ENCODE data around the gene MAPK14.
"Not testable (repeated sequence)": the region's sequence is repeated elsewhere in the genome, so short reads cannot be mapped to it uniquely, and the experiment has no call there.

The MAPK14 gene

GRCh38 chr6:36027501-36028087, at the start of gene MAPK14:
MAPK14 (plus strand) TSS chr6:36027808; CDS start chr6:36028158, 350 bp downstream.
- peak; percentile 97 for DNase-seq (ENCODE audit: low spot score)

- DNase-seq (ENCODE audit: low spot score): not testable (repeated sequence)
Measured at GRCh38 chr6:35980126-35980525, 47.5 kb upstream of the MAPK14 start.

GRCh38 chr6:35980991-35981645, 46.5 kb upstream of the MAPK14 start:
- no peak for DNase-seq (ENCODE audit: low spot score)

GRCh38 chr6:35984701-35985100, 42.9 kb upstream of the MAPK14 start:
- DNase-seq (ENCODE audit: low spot score): no peak

- DNase-seq (ENCODE audit: low spot score): not testable (repeated sequence)
Measured at GRCh38 chr6:35988047-35988446, 39.6 kb upstream of the MAPK14 start.

- DNase-seq (ENCODE audit: low spot score): no peak
Measured at GRCh38 chr6:35993150-35993549, 34.5 kb upstream of the MAPK14 start.

DNA sequence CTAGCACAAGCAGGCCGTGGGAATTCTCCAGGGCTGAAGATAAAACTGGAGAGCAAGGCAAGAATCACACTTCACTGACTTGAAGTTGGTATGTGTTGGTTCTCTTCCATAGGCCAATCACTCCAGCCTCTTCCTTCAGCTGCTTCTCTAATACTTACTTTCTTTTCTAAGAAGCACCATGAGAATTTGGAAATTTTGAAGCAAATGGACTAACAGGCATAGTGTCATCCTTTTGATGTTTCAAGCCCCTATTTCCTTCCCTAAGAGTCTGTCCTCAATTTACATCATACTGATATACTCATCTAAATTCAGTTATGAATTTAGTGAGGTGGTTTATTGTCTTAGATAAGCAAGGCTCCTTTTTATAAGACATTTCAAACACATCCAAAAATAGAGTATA, 27.2 kb upstream of the MAPK14 start:
- DNase-seq (ENCODE audit: low spot score): no peak

- DNase-seq (ENCODE audit: low spot score): no peak
Measured at GRCh38 chr6:36015666-36016065, 11.9 kb upstream of the MAPK14 start.

GRCh38 chr6:36018339-36018738, 9.3 kb upstream of the MAPK14 start:
- DNase-seq (ENCODE audit: low spot score): no peak

GRCh38 chr6:36019167-36019566, 8.4 kb upstream of the MAPK14 start:
- DNase-seq (ENCODE audit: low spot score): no peak

- DNase-seq (ENCODE audit: low spot score): no peak
Measured at GRCh38 chr6:36020154-36020553, 7.5 kb upstream of the MAPK14 start.

GRCh38 chr6:36023996-36024795, 3.4 kb upstream of the MAPK14 start, which contains the start of gene SLC26A8:
SLC26A8 (minus strand) TSS chr6:36024641; CDS start chr6:36019707, 4,934 bp downstream.
- DNase-seq (ENCODE audit: low spot score): no peak

GRCh38 chr6:36025260-36025931, 2.2 kb upstream of the MAPK14 start:
- peak; percentile 57 for DNase-seq (ENCODE audit: low spot score)

DNA sequence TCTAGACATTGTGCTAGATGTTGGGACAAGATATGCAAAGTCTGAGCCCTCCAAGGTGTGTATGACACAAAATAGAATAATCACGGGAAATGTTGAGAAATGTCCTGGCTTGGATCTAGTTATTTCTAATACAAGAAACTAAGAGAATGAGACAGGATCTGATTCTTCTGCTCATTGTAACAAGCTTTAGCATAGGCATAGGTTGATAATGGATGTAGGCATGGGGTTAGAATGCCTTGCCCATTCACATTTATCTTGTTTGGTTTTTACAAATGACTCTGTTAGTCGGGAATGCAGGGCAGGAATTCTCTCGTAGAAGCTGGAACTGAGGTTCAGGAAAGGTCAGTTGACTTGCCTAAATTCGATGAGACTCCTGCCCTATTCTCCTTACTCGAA, 1.7 kb upstream of the MAPK14 start:
- peak; percentile 51 for DNase-seq (ENCODE audit: low spot score)

DNA sequence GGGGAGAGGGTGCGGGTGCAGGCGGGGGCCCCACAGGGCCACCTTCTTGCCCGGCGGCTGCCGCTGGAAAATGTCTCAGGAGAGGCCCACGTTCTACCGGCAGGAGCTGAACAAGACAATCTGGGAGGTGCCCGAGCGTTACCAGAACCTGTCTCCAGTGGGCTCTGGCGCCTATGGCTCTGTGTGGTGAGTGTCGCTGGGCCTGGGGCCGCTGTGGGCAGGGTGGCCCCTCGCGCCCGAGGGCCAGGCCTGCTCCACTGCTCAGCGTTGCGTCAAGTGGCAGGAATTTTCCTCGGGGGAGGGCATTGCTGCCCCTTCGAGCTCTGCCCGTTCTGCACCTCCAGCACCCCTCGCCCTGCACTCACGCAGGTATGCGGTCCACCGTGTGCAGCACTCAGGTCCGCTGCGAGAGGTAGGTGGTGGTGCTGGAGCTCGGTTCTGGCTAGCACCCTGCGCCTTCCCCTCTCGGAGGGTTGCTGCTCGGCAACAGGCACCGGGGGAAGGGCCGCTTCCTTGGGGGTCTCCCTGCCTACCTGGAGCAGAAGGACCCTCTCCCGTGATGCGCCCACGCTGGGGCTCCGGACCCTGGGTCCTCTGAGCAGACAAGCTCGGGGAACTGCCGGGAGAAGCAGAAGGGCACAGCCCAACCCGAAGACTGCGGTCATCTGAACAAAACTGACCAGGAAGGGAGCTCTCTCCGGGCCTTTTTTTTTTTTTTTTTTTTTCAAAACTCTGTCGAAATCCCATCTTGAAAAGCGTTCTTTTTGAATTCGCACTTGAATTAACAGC, 674 bp downstream of the MAPK14 start:
- DNase-seq (ENCODE audit: low spot score): peak; percentile 28

DNA sequence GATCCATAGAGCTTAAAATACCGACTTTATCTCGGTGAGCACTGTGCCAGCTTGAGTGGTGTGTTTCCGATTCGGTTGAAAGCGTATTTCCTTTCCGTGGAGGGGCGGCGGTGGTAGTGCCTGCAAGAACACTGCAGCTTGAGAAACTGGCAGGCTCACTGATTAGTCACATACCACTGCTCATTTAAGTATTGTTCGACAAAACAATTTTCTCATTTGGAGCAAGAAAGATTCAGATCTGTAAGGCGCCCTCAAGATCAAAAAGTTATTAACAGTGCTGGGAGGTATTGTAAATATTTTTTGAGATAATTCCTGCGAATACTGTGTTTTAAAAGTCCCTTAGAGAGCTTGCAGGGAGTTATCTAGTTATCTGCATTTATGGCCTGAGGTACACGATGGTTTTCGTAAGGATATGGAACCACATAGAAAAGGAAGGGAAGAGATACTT, 1.3 kb downstream of the MAPK14 start:
- DNase-seq (ENCODE audit: low spot score): peak; percentile 44

- peak; percentile 36 for DNase-seq (ENCODE audit: low spot score)
Measured at GRCh38 chr6:36029464-36029863, 1.9 kb downstream of the MAPK14 start.

DNA sequence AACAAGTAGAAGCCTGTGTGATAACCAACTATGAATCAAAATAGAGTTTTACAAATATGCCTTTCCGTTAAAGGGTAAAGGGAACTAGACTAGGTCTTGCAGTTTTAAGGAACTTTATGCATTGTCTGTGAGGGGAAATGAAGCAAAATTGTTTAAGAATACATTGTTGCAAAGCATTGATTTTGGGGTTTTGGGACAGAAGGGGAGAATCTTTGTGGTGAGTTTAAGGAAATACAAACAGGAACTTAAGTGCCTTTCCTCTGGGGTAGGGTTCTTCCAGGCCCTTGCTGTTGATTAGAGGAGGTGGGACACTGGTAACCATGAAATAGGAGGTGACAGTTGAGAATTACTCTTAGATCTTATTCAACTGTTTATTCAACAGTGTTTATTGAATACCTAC, 4.7 kb downstream of the MAPK14 start:
- no peak for DNase-seq (ENCODE audit: low spot score)

DNA sequence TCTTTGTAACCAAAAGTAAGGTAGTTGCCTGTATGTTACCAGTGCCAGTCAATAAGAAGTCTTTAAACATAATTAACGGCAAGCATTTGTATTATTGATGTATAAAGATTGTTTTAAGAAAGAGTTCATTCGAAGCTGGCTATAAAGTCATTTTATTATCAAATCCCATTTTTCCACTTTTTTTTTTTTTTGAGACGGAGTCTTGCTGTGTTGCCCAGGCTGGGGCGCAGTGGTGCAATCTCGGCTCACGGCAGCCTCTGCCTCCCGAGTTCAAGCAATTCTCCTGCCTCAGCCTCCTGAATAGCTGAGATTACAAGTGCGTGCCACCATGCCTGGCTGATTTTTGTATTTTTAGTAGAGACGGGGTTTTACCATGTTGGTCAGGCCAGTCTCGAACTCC, 5.5 kb downstream of the MAPK14 start:
- DNase-seq (ENCODE audit: low spot score): not testable (repeated sequence)

- no peak for DNase-seq (ENCODE audit: low spot score)
Measured at GRCh38 chr6:36033935-36034334, 6.3 kb downstream of the MAPK14 start.

DNA sequence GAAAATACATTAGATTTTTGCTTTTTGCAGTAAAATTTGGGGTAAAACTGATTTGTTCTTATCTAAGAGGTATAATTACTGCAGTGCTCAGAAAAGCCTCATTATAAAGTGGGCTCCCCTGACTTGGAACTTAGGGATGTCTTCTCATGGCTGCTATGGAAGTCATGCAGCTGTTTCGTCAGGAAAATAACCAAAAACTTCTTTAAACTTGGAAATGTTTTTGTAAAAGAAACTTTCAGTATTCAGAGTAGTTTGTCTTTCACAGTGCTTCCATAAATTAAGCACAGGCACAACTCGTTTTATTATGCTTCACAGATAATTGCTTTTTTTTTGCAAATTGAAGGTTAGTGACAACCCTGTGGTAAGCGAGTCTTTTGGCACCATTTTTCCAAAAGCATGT, 6.8 kb downstream of the MAPK14 start:
- no peak for DNase-seq (ENCODE audit: low spot score)

DNA sequence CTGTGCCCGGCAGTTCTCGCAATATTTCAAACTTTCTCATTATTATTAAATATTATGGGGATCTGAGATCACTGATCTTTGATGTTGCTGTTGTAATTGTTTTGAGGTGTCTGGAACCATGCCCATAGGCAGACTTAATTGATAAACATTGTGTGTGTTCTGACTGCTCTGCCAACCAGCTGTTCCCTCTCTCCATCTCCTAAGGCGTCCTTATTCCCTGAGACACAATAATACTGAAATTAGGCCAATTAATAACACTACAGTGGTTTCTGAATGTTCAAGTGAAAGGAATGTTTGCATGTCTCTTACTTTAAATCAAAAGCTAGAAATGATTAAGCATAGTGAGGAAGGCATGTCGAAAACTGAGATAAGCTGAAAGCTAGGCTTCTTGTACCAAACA, 7.6 kb downstream of the MAPK14 start:
- no peak for DNase-seq (ENCODE audit: low spot score)
